Body of pancreas (tissue), 4 donors: Measurements from ENCODE around the gene POGLUT3. TPM values are rescaled to one million over a fixed set of nuclear protein-coding genes. Genes with fewer than 3 reads are reported as not detected.

Source experiments
- ATAC-seq: fragments of 150-250 bp; one replicate; pipeline ENCODE4 v1.9.1; 2016
- DNase-seq, 4 donors: peaks; one replicate each; pipeline ENCODE4 v3.0.0-alpha.2; 2019
- H3K27ac ChIP-seq, 4 donors: fragments of 200-600 bp; sonication (generic); 1 replicate in 3 of 4; 2 replicates in 1 of 4; pipeline versions ENCODE4 v1.5.1 to v1.6.1; 2016 to 2019; ENCODE audit warnings: mild to moderate bottlenecking in 1 of 4, mixed read lengths in 1 of 4, moderate library complexity in 1 of 4
- H3K27me3 ChIP-seq, 2 donors: fragments of 200-600 bp; sonication (generic); one replicate each; pipeline ENCODE4 v1.6.0; 2016; ENCODE audit warnings: mild to moderate bottlenecking in 1 of 2
- H3K36me3 ChIP-seq, 2 donors: fragments of 200-600 bp; sonication (generic); replicated peaks in 1 of 2; 2 replicates each; pipeline ENCODE4 v1.5.1; 2016; ENCODE audit warnings: low read depth in 2 of 2; ENCODE audit not compliant: insufficient read depth in 1 of 2
- H3K4me1 ChIP-seq: fragments of 200-600 bp; sonication (generic); one replicate; pipeline ENCODE4 v1.6.0; 2016
- H3K4me3 ChIP-seq, 2 donors: fragments of 200-600 bp; sonication (generic); 1 replicate in 1 of 2; 2 replicates in 1 of 2; pipeline ENCODE4 v1.5.1; 2016 to 2019
- H3K9me3 ChIP-seq, 3 donors: fragments of 200-600 bp; sonication (generic); 1 replicate in 2 of 3; 2 replicates in 1 of 3; pipeline ENCODE4 v1.5.1; 2016
- POLR2A ChIP-seq, 3 donors: fragments of 450-650 bp; IDR thresholded peaks; one replicate each; pipeline ENCODE4 v1.6.1; 2016; ENCODE audit warnings: antibody characterized with exemption in 3 of 3, mild to moderate bottlenecking in 2 of 3
- WGBS, 2 donors: methylation state at CpG; one replicate each; pipeline ENCODE4 v1.1.5; 2017; 5-methylcytosine and 5-hydroxymethylcytosine counted together
- intact Hi-C: fragments of 100-400 bp; cut with DNase I; formaldehyde crosslinking; loops from one replicate; pipeline ENCODE4 v1.15.1; 2023
- total RNA-seq, 2 donors: library from RNA; depleted of rRNA; stranded (reverse); fragments of >200 nt; gene quantifications; one replicate each; pipeline ENCODE4 v1.1.0, GENCODE V29; 2016
- TF ChIP-seq, protein P1 (sequence below), 7 experiments: fragments of 450-650 bp in 4 of 7; fragments of 200-600 bp in 3 of 7; sonication (generic) in 3 of 7; IDR thresholded peaks; one replicate each; pipeline ENCODE4 v1.5.1; 2016 to 2019; ENCODE audit warnings: antibody characterized with exemption in 7 of 7

POGLUT3 gene, protein sequence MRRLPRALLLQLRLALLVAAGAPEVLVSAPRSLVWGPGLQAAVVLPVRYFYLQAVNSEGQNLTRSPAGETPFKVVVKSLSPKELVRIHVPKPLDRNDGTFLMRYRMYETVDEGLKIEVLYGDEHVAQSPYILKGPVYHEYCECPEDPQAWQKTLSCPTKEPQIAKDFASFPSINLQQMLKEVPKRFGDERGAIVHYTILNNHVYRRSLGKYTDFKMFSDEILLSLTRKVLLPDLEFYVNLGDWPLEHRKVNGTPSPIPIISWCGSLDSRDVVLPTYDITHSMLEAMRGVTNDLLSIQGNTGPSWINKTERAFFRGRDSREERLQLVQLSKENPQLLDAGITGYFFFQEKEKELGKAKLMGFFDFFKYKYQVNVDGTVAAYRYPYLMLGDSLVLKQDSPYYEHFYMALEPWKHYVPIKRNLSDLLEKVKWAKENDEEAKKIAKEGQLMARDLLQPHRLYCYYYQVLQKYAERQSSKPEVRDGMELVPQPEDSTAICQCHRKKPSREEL
- 1 to 10 TPM; 9.6 to 9.9 TPM for total RNA-seq

DNA sequence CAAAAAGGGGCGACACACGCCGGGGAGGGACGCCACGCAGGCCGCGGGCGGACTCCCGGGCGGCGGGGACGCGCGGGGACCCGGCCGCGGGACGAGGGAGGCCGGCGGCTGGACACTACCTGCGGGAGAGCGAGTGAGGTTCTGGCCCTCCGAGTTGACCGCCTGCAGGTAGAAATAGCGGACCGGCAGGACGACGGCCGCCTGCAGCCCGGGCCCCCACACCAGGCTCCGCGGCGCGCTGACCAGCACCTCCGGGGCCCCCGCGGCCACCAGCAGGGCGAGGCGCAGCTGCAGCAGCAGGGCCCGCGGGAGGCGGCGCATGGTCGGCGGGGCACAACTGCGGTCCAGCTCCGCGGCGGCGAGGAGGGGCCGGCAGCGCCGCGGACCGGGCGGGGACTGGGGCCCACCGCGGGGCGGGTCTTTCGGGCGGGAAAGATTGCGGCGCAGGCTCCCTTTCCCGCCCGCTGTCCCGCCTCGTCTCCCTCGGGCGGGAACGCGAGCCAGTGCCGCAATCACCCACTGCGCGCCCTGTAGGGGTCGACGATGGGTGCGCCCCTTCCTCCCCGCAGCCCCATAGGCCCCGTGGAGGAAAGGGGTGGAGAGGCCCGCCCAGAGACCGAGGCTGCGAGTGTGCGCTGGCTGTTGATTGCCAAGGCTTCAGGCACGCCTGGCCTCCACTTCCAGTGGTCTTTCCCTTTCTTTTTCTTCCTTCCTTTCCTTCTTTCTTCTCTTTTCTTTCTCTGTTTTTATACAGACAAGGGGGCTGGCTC lies at the start of gene POGLUT3:
Gene POGLUT3 (minus strand): TSS at position 339 of the 770 bp plus-strand sequence. CDS start 18 bp downstream, at position 321.
- DNase-seq: peak; percentile 53 to 70 (median 57)
- WGBS, 2 donors: 0 to 1% methylated on average over 10 to 82 of the region's 84 CpGs
- peaks cover 22% of the 10 kb centered on the region for H3K4me1 ChIP-seq
- TF ChIP-seq, protein P1, sequence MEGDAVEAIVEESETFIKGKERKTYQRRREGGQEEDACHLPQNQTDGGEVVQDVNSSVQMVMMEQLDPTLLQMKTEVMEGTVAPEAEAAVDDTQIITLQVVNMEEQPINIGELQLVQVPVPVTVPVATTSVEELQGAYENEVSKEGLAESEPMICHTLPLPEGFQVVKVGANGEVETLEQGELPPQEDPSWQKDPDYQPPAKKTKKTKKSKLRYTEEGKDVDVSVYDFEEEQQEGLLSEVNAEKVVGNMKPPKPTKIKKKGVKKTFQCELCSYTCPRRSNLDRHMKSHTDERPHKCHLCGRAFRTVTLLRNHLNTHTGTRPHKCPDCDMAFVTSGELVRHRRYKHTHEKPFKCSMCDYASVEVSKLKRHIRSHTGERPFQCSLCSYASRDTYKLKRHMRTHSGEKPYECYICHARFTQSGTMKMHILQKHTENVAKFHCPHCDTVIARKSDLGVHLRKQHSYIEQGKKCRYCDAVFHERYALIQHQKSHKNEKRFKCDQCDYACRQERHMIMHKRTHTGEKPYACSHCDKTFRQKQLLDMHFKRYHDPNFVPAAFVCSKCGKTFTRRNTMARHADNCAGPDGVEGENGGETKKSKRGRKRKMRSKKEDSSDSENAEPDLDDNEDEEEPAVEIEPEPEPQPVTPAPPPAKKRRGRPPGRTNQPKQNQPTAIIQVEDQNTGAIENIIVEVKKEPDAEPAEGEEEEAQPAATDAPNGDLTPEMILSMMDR (IDR thresholded peaks at IDR 0.05): peak in 2 of 7 experiments; percentile 11 to 29
- peak in 1 of 3 donors; percentile 7 for TF ChIP-seq POLR2A (IDR thresholded peaks at IDR 0.05)
- peak within 1 kb of the TSS; percentile 95 to 98 (median 97) for H3K27ac ChIP-seq
- H3K9me3 ChIP-seq: no peaks in the 10 kb centered on the region
- peak within 1 kb of the TSS; percentile 24 to 30 for H3K4me3 ChIP-seq
- intact Hi-C loops: no loop called here
- ATAC-seq: peak; percentile 68
- H3K36me3 ChIP-seq: no peaks in the 10 kb centered on the region
- no peaks in the 10 kb centered on the region for H3K27me3 ChIP-seq

DNA sequence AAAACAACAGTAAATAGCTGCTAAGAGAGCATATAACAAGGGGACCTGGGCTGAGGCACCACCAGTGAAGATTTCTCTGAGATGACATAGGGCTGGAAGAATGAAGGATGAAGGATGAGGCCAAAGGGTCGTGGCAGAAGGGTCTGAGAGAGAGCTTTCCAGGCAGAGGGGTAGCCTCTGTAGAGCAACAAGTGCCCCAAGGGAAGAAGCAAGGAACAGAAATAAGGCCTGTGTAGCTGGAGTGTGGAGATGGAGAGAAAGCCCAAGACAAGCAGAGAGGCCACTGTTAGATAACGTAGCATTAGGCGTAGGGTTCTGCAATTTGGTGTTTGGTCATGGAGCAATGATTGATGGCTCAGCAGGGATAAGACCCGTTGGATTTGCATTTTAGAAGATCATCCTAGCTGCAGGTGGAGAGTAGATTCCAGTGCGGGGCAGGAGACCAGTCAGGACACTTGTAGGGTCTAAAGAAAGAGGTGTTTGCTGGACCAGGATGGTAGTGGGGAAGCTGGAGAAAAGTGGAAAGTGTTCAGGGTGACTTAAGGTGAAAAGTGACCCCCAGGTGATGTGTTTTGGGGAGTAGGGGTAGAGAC lies 47.8 kb upstream of the POGLUT3 start:
- no peaks in the 10 kb centered on the region for H3K36me3 ChIP-seq
- no peak for TF ChIP-seq POLR2A (IDR thresholded peaks at IDR 0.05)
- TF ChIP-seq, protein P1 (IDR thresholded peaks at IDR 0.05): no peak
- no peaks in the 10 kb centered on the region for H3K9me3 ChIP-seq
- intact Hi-C loops: no loop called here
- H3K4me3 ChIP-seq: no peak overlapping the region
- no peaks in the 10 kb centered on the region for H3K27me3 ChIP-seq
- no peaks in the 10 kb centered on the region for H3K4me1 ChIP-seq
- no peak for DNase-seq
- H3K27ac ChIP-seq: no peak overlapping the region
- WGBS, 2 donors: 78 to 85% methylated on average over 5 of the region's 5 CpGs
- no peak for ATAC-seq

DNA sequence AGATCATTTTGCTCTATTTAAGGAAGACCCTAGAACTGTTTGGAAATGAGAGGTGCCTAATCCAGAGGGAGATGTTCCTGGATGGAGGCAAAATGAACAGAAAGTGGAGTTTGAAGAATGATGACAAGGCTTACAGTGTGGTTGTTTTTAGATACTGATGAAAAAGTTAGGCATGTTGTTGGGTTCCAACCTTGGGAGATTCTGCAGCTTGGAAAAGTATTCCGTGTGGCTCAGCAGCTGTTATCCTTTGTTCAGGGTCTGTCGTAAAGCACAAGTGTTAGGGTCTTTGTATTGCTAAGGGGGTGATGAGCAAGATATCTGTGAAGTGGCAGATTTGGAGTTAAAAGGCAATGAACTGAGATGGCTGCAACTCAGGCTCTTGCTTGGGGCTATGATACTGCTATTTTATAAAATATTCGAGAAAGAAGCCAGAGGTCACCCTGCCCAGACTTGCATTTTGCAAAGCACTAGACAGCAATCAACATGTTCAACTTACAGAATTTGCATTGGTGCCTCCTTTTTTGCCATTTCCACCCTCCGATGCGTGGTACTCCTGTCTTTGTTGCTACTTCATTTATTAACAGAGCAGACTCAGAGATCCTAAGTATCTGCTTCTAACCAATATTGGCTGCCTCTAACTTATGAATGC lies 45.3 kb upstream of the POGLUT3 start:
- DNase-seq: no peak
- H3K27ac ChIP-seq: no peak overlapping the region
- no peaks in the 10 kb centered on the region for H3K4me1 ChIP-seq

DNA sequence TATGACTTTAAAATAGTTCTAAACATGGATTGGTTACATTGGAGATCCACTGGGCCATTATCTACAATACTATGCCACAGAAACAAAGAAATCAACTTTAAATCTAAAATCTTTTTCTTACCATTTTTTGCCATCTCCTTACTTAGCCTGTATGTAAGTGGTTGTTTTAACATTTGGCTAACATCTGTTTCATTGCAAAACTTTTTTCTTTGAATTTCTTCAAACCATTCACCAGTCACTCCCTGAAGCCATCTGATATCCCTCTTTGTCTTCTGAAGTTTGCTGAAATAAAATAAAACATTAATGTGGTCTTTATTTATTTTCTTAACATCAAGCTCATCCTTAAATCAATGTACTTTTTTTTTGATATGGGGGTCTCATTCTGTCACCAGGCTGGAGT lies 43.3 kb upstream of the POGLUT3 start:
- Histone ChIP-seq H3K27me3 (no peaks in the 10 kb centered on the region), H3K4me3 (no peak overlapping the region), H3K36me3 (no peaks in the 10 kb centered on the region), H3K27ac (no peak overlapping the region), H3K4me1 (no peaks in the 10 kb centered on the region), H3K9me3 (no peaks in the 10 kb centered on the region)
- DNase-seq: no peak
- intact Hi-C loops: no loop called here
- TF ChIP-seq POLR2A (IDR thresholded peaks at IDR 0.05): no peak
- TF ChIP-seq, protein P1 (IDR thresholded peaks at IDR 0.05): no peak
- no peak for ATAC-seq

More for the DNA sequence above, 45.3 kb upstream of the POGLUT3 start:
- H3K4me3 ChIP-seq: no peak overlapping the region
- WGBS, 2 donors: 94% methylated on average over 5 of the region's 5 CpGs
- no peaks in the 10 kb centered on the region for H3K36me3 ChIP-seq
- ATAC-seq: no peak
- TF ChIP-seq, protein P1 (IDR thresholded peaks at IDR 0.05): no peak
- no peak for TF ChIP-seq POLR2A (IDR thresholded peaks at IDR 0.05)
- intact Hi-C loops: no loop called here
- no peaks in the 10 kb centered on the region for H3K27me3 ChIP-seq
- no peaks in the 10 kb centered on the region for H3K9me3 ChIP-seq
